WI38 (cell line): ENCODE data around the gene UNC5B.
"Not testable (repeated sequence)": the region's sequence is repeated elsewhere in the genome, so short reads cannot be mapped to it uniquely, and the experiment has no call there.

ENCODE experiments used
- H3K4me3 ChIP-seq: 2 replicates; pipeline ENCODE4 v1.5.1; 2011; ENCODE audit warnings: low read depth, mild to moderate bottlenecking, control low read depth, low read length
- CTCF ChIP-seq: IDR thresholded peaks from 2 replicates; pipeline ENCODE4 v1.5.1; 2012; ENCODE audit warnings: low read depth, mild to moderate bottlenecking, control low read depth, low read length

Gene UNC5B

DNA sequence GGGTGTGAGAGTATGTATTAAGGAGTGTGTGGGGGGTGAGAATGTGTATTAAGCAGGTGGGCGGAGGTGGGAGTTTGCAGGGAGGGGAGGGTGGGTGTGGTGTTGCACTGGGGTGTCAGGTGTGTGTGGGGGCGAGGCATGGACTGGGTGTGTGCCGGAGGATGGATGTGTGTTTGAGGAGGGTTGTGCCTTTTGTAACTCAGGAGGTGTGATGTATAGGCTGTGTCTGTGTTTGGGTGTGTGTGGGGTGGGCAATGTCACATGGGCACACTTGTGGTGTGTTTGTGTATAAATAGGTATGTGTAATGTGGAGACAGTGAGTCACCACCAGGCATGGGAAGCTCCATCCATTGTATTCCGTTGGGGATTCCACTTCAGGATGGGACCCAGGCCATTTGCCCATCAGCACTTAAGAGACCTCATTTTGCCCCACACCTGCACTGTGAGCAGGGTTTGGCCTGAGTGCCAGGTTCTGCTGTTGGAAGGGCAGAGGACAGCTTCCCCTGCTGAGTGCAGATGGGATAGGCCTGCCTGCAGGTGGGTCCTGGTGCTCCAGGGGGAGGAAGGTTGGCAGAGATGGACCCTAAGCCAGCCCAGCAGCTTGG lies 5.8 kb downstream of the UNC5B start:
- no peak for TF ChIP-seq CTCF
- H3K4me3 ChIP-seq, result no peak overlapping the region

- H3K4me3 ChIP-seq, result no peak overlapping the region
- no peak for TF ChIP-seq CTCF
Measured at GRCh38 chr10:71218651-71219050, 6.3 kb downstream of the UNC5B start.

- H3K4me3 ChIP-seq, result not testable (repeated sequence)
Measured at GRCh38 chr10:71219236-71219917, 7.0 kb downstream of the UNC5B start.

GRCh38 chr10:71219918-71220688 lies 7.7 kb downstream of the UNC5B start:
- no peak overlapping the region for H3K4me3 ChIP-seq
- TF ChIP-seq CTCF, result no peak

- TF ChIP-seq CTCF, result no peak
Measured at GRCh38 chr10:71220689-71221540, 8.5 kb downstream of the UNC5B start.

DNA sequence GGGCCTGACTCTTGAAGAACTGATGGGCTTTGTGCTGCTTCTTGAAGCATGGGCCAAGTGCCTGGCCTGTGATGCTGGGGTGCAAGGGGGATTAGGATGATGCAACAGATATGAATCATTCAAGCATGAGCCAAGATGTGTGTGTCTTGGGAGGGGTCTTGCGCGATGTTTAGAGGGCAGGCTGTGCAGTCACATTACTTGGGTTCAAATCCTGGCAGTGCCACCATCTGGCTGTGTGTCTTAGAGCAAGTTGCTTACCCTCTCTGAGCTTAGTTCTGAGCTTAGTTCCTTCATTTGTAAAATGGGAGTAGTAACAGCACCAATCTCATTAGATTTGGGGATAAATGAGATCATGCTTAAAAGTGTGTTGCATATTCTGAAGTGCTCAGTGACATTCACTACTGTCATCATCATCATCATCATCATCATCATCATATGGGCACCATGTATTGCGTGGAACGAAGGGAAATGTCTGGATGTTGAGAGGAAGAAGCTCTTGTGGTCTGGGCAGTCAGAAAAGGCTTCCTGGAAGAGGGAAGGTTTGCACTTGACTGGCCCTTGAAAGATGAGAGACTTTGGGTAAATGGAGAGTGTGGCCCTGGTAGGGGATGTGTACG lies 9.3 kb downstream of the UNC5B start:
- no peak for TF ChIP-seq CTCF
- H3K4me3 ChIP-seq, result no peak overlapping the region

More at GRCh38 chr10:71220689-71221540, 8.5 kb downstream of the UNC5B start:
- no peak overlapping the region for H3K4me3 ChIP-seq
